Activated T-cell treated with anti-CD3 and anti-CD28 coated beads, Interleukin-2, amount 50 U/mL, for 1 hour (primary cell): ENCODE results near the gene HSPA12A.

Experiments used
- DNase-seq: peaks from one replicate; pipeline ENCODE4 v3.0.0-alpha.2; 2020

Gene HSPA12A

DNA sequence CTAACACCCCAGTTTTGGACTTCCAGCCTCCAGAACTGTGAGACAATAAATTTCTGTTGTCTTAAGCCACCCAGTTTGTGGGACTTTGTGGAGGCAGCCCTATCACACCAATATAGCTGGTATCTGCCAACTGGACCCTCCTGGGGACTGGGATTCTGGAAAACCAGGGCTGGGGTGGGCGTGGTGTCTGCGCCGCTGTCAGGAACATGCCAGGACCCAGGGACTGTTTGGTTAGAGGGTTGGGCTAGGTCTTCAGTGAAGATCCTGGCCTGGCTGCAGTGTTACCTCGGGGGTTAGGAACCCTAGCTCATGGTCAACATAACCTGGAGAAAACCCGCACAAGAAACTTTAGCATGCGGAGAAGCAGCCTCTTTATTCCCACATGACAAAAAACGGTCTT lies 79.0 kb downstream of the HSPA12A start:
- DNase-seq: no peak

DNA sequence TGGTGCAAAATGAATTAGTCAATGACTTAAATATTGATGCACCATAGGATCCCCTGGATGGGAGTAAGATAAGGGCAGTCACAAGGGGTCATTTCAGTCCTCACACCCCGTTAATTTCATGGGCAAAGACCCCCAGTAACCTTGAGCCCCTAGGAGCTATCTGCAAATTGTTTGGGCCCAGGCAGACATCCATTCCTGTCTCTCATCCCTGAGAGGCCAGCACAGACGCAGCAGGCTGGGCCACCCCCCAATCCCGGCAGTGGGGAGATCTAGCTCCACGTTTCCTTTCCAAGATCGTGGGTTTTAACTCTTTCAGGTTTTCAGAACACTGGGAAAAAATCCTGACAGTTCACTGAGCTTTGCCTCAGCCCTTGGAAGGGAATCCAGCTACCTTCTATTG lies 81.5 kb downstream of the HSPA12A start:
- DNase-seq: no peak

DNA sequence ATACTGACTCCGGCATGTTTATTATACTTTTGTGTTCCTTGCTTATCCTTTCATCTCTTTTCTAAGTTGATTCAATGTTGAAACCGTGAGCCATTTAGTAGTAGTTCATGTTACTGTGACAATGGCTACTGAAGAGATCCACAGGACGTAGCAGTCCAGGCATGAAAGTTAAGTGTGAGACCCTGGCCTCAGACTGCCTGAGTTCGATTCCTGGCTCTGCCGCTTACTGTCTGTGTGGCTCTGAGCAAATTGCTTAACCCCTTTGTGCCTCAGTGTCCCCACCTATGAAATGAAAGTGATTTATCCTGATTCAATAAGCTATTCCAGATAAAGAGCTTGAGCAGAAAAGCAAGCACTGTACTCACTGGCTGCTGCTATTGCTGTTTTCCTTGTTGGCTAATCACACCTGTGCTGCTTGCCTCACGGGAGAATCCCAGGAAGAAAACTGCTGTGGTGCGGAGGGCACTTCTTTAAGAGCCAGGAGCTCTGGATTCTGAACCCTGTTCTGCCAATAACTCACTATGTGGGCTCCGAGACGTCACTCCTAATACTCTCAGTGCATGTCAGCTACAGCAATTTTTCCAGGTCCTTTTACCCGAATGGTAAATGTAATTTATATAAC lies 83.2 kb downstream of the HSPA12A start:
- no peak for DNase-seq

DNA sequence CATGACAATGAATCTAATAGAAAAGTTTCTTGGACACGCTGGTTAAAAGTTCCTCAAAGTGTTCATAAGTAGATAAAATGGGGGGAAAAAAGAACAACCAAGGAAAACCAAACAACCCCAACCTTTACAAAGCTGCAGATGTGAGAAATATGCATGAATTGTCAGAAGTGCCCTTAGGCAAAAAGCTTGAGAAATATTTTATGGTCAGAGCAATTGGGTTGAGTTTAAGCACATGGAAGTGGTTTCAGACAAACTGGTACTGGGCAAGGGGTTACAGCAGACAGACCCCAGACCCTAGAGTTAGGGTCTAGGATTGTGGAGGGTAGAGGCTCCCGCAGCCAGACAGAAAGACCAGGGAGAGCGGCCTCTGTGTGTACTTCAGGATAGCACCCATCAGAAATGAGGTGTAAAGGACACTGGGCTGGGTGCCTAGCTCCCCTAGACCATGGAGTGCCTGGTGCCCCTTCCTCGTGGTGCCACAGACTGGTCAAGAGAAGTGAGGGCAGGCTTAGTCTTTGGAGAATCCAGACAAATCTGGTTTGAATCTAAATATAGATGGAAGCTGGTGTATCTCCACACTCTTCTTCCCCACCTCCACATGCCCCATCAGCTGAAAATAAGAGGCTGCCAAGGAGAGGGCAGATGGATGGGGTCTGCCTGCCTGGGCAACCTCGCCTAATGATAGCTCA lies 84.4 kb downstream of the HSPA12A start:
- no peak for DNase-seq

DNA sequence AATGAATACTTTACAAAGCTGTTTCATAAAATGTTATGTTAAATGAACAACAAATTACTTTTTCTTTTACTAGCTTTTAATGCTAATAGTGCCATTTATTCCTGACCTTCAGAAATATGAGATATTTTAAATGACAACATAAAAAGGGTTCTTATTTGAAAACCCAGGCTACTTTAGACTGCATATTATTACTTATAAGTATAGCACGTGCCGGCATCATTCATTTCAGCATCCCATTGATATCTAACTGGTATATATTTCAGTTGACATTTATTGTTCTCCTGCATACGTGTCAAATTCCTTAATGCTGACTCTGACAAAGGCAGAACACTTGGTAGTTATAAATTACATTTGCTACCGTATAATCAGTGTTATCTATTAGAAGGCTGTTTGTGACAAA lies 86.3 kb downstream of the HSPA12A start:
- DNase-seq: no peak

DNA sequence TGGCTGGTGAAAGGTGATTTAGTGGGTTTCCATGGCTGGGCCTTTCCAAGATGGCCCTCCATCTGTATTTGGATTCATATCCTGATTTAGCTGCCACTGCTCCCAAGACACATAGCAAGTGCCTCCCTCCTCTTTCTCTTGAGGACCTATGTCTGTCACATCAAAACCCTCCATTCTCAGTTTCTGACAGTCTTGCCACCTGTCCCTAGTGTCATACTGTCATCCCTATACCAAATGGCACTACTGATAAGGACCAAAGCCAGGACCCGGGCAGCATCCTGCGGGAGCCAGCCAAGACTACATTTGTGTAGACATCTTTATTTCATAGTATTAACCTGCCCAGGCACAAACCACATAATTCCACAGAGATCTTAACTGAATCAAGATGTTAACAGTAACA lies 86.8 kb downstream of the HSPA12A start:
- DNase-seq: no peak

DNA sequence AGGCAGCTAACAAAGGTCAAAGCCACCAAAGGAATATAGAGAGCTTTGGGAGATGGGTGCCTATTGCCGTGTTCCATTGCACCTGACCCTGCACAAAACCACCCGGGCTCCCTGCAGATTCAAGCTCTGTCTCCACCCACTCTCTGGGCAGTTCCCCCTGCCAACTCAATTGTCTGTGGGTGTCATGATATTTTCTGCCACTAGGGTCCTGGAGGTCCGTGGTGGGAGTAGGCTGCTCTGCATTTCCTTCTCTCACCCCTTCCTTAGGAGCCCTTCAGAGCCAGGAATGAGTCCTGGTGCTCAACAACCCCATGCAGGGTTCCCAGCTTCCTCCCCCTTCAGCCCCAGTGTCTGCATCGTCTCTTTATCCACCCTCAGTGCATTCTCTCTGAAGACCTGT lies 87.5 kb downstream of the HSPA12A start:
- DNase-seq: no peak

DNA sequence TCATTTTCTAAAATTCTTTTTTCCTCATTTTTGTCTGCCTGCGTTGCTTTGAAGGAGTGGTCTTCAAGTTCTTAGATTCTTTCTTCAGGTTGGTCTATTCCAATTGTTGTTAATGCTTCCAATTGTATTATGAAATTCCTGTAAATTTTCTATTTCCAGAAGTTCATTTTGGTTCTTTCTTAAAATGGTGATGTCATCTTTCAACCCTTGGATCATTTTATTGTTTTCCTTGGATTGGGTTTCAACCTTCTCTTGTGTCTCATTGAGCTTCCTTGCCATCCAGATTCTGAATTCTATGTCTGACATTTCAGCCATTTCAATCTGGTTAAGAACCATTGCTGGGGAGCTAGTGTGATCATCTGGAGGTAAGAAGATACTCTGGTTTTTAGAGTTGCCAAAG lies 88.5 kb downstream of the HSPA12A start:
- no peak for DNase-seq

DNA sequence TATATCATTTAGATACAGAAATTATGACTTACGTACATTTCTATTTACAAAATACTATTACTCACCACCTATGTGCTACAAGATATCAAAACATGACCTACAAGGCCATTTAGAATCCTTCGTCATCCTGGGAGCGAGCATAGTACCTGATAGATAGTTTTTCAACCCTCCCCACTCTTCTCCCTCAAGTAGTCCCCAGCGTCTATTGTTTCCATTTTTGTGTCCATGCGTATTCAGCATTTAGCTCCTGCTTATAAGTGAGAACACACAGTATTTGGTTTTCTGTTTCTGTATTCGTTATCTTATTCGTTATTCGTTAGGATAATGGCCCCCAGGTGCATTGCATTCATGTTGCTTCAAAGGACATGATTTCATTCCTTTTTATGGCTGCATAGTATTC lies 93.5 kb downstream of the HSPA12A start:
- no peak for DNase-seq

DNA sequence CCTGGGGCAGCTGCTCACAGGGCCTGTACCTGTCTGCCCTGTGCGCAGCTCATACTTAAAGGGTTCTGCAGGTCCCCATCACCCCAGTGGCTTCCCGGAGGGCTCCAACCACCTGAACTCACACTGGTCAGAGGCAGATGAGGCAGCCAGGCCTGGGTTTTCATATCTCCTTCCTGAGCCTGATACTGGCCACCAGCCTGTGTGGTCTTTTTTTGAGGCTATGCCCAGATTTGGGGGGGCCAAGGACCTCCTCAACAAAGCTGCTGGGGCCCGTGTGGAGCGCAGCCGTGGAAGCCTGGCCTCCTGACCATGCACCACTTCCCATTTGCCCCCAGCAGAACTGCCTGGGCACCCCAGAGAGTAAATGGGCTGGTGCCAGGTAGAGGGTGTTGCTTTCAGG lies 95.9 kb downstream of the HSPA12A start:
- no peak for DNase-seq

DNA sequence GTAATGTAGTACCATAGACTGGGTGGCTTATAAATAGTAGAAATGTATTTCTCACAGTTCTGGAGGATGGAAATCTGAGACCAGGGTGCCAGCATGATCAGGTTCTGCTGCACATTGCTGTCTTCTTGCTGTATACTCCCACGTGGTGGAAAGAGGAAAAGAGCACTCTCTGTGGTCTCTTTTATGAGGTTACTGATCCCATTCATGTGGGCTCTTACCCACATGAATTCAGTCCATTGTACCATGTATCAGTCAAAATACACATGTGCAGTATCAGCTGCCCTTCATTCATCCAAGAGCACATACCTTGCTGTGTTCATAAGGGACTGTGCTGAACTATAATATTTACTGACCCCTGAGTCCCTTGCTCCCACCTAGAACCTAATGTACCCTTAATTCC lies 104.5 kb downstream of the HSPA12A start:
- no peak for DNase-seq

DNA sequence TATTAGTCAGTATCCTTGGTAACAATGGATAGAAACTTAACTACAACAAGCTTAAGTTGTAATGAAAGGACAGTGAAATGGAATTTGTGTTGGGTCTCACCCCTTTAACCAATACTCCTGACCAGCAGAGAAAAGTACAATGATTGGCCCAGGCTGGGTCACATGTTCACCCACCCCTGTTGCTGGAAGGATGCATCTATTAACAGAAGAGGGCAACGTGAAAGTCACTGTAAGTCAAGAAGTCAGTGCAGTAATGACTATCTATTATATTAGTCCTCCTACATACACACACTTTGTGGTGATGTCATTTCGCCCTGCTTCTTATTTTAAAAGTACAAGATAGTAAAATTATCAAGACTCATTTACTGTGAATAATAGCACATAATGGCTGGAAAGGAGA lies 105.4 kb downstream of the HSPA12A start:
- DNase-seq: no peak

DNA sequence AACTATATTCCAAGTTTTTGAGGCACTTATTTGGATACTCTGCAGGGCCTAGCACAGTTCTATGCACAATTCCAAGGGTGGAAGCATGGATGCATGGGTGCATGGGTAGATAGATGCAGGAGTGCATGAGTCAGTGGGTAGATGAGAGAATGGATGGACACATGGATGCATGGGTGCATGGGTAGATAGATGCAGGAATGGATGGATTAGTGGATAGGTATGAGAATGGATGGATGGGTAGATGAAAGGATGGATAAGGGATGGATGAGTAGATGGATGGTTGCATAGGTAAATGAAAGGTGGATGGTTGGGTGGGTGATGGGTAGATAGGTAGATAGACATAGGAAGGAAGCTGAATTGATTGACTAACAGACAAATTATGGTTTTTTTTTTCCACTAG lies 106.0 kb downstream of the HSPA12A start:
- no peak for DNase-seq

DNA sequence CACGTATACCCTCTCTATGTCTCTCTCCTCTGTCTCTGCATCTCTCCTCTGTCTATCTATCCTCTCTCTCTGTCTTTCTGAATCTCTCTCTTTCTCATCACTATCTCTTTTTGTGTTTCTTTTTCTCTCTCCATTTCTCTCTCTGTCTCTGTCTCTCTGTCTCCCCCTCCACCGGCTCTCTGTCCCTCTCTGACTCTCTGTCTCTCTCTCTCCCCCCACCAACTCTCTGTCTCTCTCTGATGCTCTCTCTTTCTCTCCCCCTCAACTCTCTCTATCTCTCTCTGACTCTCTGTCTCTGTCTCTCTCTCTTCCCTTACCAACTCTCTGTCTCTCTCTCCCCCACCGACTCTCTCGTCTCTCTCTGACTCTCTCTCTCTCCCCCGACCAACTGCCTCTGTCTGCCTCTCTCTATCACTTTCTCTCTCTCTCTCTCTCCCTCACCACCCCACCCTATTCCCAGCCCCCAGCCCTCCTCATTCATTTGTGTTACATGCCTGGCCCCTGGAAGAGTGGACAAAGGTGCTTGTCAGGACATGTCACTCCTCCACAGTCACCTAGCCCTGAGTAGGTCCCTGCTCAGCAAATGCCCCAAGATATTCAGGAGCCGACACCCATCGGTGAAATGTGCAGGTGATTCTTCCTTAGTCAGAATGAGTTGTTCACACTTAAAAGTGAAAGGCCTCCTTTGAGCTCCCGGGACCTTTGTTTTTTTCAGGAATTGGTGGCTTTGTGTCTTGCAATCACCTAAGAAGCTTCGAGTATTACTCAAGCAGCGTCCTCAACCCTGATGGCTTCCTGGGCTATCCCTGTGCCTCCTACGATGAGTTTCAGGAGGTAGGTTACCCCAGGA lies 108.0 kb downstream of the HSPA12A start:
- DNase-seq: no peak

DNA sequence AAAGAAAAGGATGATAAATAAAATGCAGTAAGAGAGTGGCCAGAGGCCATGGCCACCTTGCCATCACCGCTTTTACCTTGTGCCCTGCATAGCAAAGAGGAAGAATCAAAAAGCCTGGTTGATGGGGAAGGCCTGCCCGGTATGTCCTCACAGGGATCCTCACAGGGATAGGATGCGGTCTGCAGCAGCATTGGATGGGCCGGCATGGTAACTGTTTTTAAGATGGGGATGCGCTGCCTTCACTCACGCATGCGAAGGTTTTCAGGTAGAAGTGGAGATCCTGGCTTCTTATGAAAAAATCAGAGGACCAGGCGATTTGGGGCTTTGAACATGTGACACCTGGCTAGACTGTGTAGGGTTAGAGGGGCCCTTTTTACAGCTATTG lies 109.2 kb downstream of the HSPA12A start:
- DNase-seq: no peak

DNA sequence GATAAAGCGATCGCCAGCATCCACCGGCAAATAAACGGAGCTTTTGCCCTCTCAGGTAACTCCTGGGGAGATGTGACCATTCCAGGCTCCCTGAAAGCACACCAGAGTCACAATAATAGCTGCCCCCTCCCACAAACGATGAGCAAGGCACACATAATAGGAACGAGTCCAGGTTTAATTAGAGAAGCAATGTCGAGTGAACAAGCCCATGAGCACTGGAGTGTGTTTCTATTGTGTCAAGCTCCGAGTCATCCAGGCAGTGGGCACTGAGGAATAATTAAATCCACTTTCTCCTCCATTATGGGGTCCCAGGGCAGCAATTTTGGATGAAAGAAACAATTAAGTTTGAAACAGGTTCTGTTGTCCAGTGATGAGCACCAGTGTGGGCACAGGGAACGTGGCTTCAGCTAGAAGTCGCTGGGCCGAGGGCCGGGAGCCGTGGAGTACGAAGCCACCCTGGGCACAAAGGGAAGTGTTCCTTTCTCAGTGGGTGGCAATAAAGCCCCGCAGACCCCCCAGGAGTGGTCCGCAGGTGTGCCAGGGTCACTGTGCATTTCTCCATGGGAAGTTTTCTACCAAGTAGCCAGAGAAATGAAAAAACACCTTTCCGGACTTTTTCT lies 109.7 kb downstream of the HSPA12A start:
- no peak for DNase-seq

DNA sequence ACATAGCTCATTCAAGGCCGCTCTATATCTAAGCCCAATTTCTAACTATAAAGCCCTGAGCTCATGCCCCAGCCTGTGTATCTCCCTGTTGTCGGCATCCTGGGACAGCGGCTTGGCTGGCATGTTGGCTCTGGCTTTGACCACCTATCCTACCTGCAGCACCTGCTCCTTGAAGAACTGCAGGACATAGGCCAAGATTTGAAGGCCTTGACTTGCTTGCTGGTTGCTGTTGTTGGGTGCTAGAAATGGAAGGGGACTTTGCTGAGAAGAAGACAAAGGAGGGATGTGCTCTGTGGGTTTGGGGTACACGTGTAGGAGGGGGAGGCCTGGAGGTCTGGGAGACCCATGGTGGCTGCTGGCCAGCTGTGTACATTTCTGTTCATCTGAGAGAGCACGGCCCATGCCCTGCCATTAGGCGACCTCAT lies 110.5 kb downstream of the HSPA12A start:
- DNase-seq: no peak

DNA sequence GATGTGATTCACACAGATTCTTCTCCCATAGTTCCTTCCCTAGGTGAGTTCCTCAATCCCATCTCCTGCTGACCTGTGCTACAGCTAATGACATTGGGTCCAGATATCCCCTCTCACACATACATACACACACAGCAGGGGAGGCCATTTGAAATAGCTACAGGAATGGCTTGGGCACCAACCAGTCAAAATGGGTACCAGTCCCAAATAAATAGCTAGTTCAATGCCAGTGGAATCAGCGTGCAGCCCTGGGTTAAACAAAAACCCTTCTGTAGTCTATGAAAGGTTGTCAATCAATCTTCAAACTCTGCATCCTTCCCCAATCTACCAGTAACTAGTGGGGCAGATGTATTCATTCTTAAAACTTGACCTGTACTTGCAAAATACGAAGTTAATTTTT lies 112.3 kb downstream of the HSPA12A start:
- DNase-seq: no peak

DNA sequence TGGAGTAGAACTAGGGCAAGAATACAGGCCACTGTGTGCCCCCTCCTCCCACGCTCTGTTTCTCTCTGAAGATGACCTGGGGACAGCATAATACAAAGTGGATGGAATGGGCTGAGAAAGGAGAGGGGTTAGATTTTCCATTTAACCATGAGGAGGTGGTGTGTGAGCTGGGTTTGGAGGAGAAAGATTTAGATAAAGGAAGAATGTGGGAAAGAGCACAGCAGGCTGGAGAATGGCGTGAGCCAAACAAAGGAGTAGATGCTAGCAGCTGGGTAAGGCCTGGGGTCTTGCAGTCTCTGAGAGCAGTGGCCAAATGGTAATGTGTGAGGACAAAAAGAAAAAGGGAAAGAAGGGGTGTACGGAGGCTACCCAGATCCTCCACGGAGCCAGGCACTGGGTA lies 113.0 kb downstream of the HSPA12A start:
- no peak for DNase-seq

DNA sequence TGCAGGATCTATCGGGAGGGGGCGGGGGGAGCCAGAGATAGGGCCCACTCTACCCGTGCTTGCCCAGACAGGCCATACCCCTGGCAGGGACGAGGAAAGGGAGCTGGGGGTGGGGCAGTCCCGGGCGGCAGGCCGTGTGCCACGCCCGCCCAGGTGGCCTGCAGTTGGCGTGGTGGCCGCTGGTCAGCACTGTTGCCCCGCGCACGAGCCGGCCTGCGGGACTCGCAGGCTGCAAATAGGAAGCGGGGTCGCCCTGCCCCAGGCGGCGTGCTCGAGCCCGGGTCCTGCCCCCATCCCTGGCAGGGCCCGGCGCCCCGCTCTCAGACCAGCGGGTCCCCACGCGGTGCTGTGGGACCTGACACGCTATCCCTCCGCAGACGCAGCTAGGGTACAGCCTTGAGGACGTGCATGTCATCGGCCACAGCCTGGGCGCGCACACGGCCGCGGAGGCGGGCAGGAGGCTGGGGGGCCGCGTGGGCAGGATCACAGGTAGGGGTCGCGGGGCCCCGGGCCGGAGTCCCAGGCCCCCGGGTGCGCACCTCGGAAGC lies 114.9 kb downstream of the HSPA12A start:
- DNase-seq: no peak

DNA sequence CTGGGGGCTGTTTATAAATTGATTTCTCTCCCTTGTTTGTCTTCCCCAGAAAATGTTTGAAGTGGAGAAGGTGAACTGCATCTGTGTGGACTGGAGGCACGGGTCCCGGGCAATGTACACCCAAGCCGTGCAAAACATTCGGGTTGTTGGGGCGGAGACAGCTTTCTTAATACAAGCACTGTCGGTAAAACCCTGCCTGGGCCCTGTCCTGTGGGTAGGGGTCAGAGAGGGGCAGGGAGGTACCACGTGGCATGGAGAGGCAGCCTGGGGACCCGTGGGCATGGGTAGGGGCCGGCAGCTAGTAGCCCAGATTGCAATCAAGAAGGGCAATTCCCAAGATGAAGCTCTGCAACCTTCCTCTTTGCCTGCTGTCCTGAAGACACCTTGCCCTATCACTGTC lies 115.6 kb downstream of the HSPA12A start:
- DNase-seq: no peak

DNA sequence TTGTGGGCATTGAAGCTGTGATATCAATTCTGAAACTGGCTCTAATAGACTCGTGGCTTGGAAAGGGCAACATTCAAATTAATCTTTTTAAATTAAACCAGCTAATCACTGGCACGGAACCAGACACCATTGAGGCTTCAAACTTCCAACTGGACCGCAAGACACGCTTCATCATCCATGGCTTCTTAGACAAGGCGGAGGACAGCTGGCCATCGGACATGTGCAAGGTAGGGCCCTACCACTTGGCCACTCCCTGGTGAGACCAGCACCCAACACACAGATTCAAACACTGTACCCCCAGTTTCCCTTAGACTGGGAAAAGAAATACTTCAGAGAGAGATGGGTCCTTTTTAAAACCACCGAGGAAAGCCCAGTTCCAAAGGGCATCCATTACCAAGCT lies 116.5 kb downstream of the HSPA12A start:
- no peak for DNase-seq

DNA sequence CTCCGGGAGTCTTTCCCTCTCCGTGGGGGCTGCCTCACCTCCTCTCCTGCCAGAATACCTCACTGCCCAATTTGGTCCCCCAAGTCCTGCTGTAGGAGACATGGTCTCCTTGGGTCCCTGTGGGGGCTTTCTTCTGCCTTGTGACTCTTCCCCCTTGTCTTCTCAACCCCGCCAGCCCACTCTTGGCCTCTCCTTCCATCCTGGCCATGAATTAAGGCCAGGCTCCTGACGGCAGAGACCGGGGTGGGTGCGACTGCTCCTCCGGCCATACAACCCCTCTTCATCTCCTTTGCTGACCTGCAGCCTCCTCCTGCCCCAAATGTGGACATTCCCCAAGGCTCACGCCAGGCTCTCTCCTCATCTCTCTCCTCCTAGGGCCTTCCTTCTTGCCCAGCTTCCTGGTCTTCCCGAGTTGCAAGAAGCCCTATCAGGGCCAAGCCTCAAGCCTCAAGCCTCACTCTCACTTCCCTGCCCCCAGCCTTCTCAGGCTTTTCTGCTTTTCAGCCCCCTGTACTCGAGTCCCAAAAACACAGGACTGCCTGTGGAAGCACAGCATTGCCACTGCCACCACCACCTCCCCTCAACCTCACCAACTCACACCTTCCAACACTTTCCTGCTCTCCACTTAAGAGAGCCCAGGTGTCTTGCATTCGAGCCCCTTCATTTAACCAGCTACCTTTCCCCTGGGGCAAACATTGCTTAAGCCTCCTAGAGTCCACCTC lies 120.3 kb downstream of the HSPA12A start:
- no peak for DNase-seq
